B cell (primary cell): Measurements from ENCODE around the gene ISCA1. TPM values are rescaled to one million over a fixed set of nuclear protein-coding genes. Genes with fewer than 3 reads are reported as not detected.

ENCODE experiments used
- ATAC-seq: fragments of 200-7000 bp; cut with Tn5 transposase; one replicate; pipeline ENCODE4 v1.10.0; 2021; ENCODE audit warnings: low read depth, mild to moderate bottlenecking, moderate number of reproducible peaks, moderate library complexity
- CTCF ChIA-PET: fragments of 350-600 bp; sonication (Branson Sonifier 250); formaldehyde crosslinking; loops from one replicate; lab custom pipeline; 2021; ENCODE audit warnings: antibody characterized with exemption, inconsistent platforms; lab: Charles Lee
- POLR2A ChIA-PET: fragments of 350-600 bp; sonication (Branson Sonifier 250); formaldehyde crosslinking; loops from one replicate; lab custom pipeline; 2021; ENCODE audit warnings: antibody characterized with exemption; lab: Charles Lee
- DNase-seq: peaks from one replicate; pipeline ENCODE4 v3.0.0; 2013
- H2AFZ ChIP-seq: 2 replicates; pipeline ENCODE4 v1.6.1; 2012; ENCODE audit warnings: mild to moderate bottlenecking, low read depth, low read length; ENCODE audit not compliant: insufficient read depth, poor library complexity, severe bottlenecking
- H3K27ac ChIP-seq, 2 donors: 1 replicate in 1 of 2; 2 replicates in 1 of 2; pipeline ENCODE4 v1.5.1; 2012 to 2013; ENCODE audit warnings: low read length in 2 of 2, mild to moderate bottlenecking in 2 of 2, moderate library complexity in 1 of 2
- H3K27me3 ChIP-seq, 4 experiments: fragments of 200-600 bp in 1 of 4; sonication (generic) in 1 of 4; replicated peaks in 1 of 4; 1 replicate in 2 of 4; 2 replicates in 2 of 4; pipeline versions ENCODE4 v1.6.1 to v1.7.0; 2013 to 2016; ENCODE audit warnings: low read length in 3 of 4, mild to moderate bottlenecking in 2 of 4, mixed read lengths in 1 of 4, moderate library complexity in 1 of 4; ENCODE audit not compliant: insufficient read depth in 4 of 4, control insufficient read depth in 3 of 4; ENCODE audit errors: control extremely low read depth in 1 of 4
- H3K36me3 ChIP-seq, 2 experiments: replicated peaks in 1 of 2; 1 replicate in 1 of 2; 2 replicates in 1 of 2; pipeline versions ENCODE4 v1.6.1 to v1.7.1; 2013; ENCODE audit warnings: low read length in 1 of 2; ENCODE audit not compliant: insufficient read depth in 2 of 2, control insufficient read depth in 1 of 2; ENCODE audit errors: control extremely low read depth in 1 of 2, extremely low read depth in 1 of 2
- H3K4me1 ChIP-seq, 2 donors: fragments of 200-600 bp in 1 of 2; sonication (generic) in 1 of 2; 1 replicate in 1 of 2; 2 replicates in 1 of 2; pipeline versions ENCODE4 v1.5.1 to v1.6.1; 2013 to 2017; ENCODE audit warnings: low read length in 2 of 2; ENCODE audit not compliant: control insufficient read depth in 2 of 2, insufficient read depth in 2 of 2
- H3K4me2 ChIP-seq: replicated peaks from 2 replicates; pipeline ENCODE3; 2012; ENCODE audit warnings: mild to moderate bottlenecking, low read depth, low read length; ENCODE audit not compliant: poor library complexity, severe bottlenecking
- H3K4me3 ChIP-seq, 5 experiments: fragments of 200-600 bp in 1 of 5; sonication (generic) in 1 of 5; 1 replicate in 3 of 5; 2 replicates in 2 of 5; pipeline versions ENCODE4 v1.5.1 to v1.7.0; 2011 to 2016; ENCODE audit warnings: low read length in 4 of 5, mild to moderate bottlenecking in 4 of 5, low read depth in 2 of 5, control low read depth in 1 of 5, moderate library complexity in 1 of 5; ENCODE audit not compliant: insufficient read depth in 1 of 5; ENCODE audit errors: control extremely low read depth in 1 of 5, extremely low read depth in 1 of 5
- H3K79me2 ChIP-seq: fragments of 200-600 bp; sonication (generic); one replicate; pipeline ENCODE4 v1.6.0; 2016; ENCODE audit warnings: low read length; ENCODE audit not compliant: control insufficient read depth, insufficient read depth
- H3K9ac ChIP-seq: fragments of 200-600 bp; sonication (generic); 2 replicates; pipeline ENCODE4 v1.6.1; 2017; ENCODE audit warnings: mild to moderate bottlenecking, low read length, moderate library complexity
- H3K9me3 ChIP-seq, 3 donors: one replicate each; pipeline versions ENCODE4 v1.6.1 to v1.7.1; 2013; ENCODE audit warnings: low read length in 2 of 3; ENCODE audit not compliant: control insufficient read depth in 2 of 3, insufficient read depth in 1 of 3; ENCODE audit errors: control extremely low read depth in 1 of 3
- H4K20me1 ChIP-seq: 2 replicates; pipeline ENCODE4 v1.6.0; 2012; ENCODE audit warnings: mild to moderate bottlenecking, low read length; ENCODE audit not compliant: insufficient read depth, control insufficient read depth, poor library complexity, severe bottlenecking
- H3K27ac Mint-ChIP-seq: one replicate; pipeline ENCODE4 v1.8.0; 2021; ENCODE audit warnings: mixed read lengths
- H3K27me3 Mint-ChIP-seq: one replicate; pipeline ENCODE4 v1.8.0; 2021; ENCODE audit warnings: mixed read lengths
- H3K4me1 Mint-ChIP-seq: one replicate; pipeline ENCODE4 v1.8.0; 2021; ENCODE audit warnings: mixed read lengths
- H3K4me3 Mint-ChIP-seq: one replicate; pipeline ENCODE4 v1.8.0; 2021; ENCODE audit warnings: mixed read lengths
- H3K9me3 Mint-ChIP-seq: one replicate; pipeline ENCODE4 v1.8.0; 2022; ENCODE audit warnings: mixed read lengths; ENCODE audit not compliant: insufficient read depth
- EZH2 ChIP-seq: IDR thresholded peaks from 2 replicates; pipeline ENCODE4 v1.6.1; 2012; ENCODE audit warnings: borderline replicate concordance, low read depth, mild to moderate bottlenecking, moderate library complexity, low read length; ENCODE audit not compliant: insufficient read depth, poor library complexity, severe bottlenecking
- WGBS: methylation state at CpG from one replicate; pipeline ENCODE4 v1.1.5; 2013; ENCODE audit warnings: missing lambda C conversion rate; ENCODE audit not compliant: insufficient coverage; 5-methylcytosine and 5-hydroxymethylcytosine counted together
- intact Hi-C: fragments of 100-400 bp; cut with micrococcal nuclease; formaldehyde crosslinking; loops from one replicate; pipeline ENCODE4 v1.10.0; 2022
- polyA plus RNA-seq: library from polyadenylated mRNA; depleted of rRNA; stranded (reverse); fragments of >200 nt; gene quantifications from 2 replicates; pipeline ENCODE4 v1.2.3, GENCODE V29; 2012
- total RNA-seq, 2 donors: library from RNA; stranded (reverse); fragments of 120-200 nt in 1 of 2; gene quantifications; 1 replicate in 1 of 2; 2 replicates in 1 of 2; pipeline versions ENCODE4 v1.2.3 to v1.2.4, GENCODE V29; 2013 to 2022
- TF ChIP-seq, protein P1 (sequence below): fragments of 200-600 bp; IDR thresholded peaks from one replicate; pipeline ENCODE4 v1.8.0; 2022; ENCODE audit warnings: antibody characterized with exemption, mild to moderate bottlenecking

The ISCA1 gene
- total and polyA plus RNA-seq, 2 donors (not counting 1 experiment from before 2014, with no cell fraction given), result 17.8 to 32.7 TPM

DNA sequence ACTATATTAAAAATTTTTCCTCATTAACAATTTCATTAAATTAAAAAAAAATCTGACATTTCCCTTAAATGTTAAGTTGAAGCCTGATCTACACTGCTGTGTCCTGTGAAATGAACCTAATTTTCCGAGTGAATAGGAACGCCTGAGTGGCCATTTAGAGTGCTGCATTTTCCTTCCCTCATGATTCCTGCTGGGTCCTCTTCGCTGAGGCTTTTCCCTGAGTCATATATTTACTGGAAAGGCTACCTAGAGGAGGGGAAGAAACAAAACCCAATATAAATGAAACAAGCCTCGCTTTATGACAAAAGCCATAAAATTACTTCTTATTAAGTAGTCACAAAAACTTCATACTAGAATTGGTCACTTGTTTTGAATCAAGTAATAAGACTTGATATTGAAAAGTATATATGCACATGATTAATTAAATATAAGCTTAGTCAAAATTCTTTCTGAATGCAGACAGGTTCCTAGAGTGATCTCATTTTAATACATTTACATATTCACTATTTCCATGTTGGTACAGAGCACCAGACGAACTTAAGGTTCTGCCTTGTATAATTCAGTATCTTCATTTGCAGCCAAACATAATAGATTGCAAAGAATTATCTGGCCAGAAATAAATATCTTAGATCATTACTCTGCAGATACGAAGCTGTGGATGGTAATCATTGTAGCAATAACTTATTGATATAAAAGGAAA is 6.3 kb upstream of the ISCA1 start:
- peaks cover 4 to 7% of the 10 kb centered on the region in 2 experiments for H3K36me3 ChIP-seq
- no peaks in the 10 kb centered on the region for H3K27me3 Mint-ChIP-seq
- no peaks in the 10 kb centered on the region for H3K79me2 ChIP-seq
- H3K4me3 Mint-ChIP-seq, result no peak overlapping the region
- no peak for TF ChIP-seq EZH2
- TF ChIP-seq, protein P1, sequence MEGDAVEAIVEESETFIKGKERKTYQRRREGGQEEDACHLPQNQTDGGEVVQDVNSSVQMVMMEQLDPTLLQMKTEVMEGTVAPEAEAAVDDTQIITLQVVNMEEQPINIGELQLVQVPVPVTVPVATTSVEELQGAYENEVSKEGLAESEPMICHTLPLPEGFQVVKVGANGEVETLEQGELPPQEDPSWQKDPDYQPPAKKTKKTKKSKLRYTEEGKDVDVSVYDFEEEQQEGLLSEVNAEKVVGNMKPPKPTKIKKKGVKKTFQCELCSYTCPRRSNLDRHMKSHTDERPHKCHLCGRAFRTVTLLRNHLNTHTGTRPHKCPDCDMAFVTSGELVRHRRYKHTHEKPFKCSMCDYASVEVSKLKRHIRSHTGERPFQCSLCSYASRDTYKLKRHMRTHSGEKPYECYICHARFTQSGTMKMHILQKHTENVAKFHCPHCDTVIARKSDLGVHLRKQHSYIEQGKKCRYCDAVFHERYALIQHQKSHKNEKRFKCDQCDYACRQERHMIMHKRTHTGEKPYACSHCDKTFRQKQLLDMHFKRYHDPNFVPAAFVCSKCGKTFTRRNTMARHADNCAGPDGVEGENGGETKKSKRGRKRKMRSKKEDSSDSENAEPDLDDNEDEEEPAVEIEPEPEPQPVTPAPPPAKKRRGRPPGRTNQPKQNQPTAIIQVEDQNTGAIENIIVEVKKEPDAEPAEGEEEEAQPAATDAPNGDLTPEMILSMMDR, result no peak
- H3K27me3 ChIP-seq, result no peaks in the 10 kb centered on the region
- no peaks in the 10 kb centered on the region for H3K9me3 ChIP-seq
- no peak overlapping the region for H3K9ac ChIP-seq
- peak overlapping the region in 1 of 2 donors; percentile 35 for H3K27ac ChIP-seq
- no peaks in the 10 kb centered on the region for H3K9me3 Mint-ChIP-seq
- no peaks in the 10 kb centered on the region for H4K20me1 ChIP-seq
- no peak overlapping the region for H3K4me3 ChIP-seq
- H3K27ac Mint-ChIP-seq, result no peak overlapping the region
- ATAC-seq (no peak), DNase-seq (no peak)
- no peaks in the 10 kb centered on the region for H3K4me1 Mint-ChIP-seq
- intact Hi-C loops, result no loop called here
- ChIA-PET CTCF (no interaction called here), POLR2A (no interaction called here)
- H3K4me1 ChIP-seq, result no peaks in the 10 kb centered on the region
- H3K4me2 ChIP-seq, result no peak overlapping the region
- 100% methylated on average over 1 of the region's 6 CpGs for WGBS
- H2AFZ ChIP-seq, result no peak overlapping the region

DNA sequence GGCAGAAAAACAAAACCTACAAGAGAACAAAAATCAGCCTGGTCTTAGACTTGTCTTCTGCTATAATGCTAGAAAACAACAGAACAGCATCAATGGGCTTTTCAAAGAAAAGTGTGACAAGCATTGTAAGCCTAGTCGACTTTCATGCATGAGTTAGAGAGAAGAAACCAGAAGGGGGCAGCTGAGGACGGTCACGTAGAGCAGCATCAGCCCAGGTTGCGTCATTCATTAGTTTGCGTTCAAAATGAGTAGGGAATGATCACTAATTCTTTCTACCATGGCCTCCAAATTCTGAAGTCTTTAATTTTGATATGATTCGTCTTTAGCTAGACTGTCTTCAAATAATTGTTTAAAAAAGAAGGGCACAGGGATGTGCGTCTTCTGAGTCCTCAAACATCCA is 4.7 kb upstream of the ISCA1 start:
- H4K20me1 ChIP-seq, result no peaks in the 10 kb centered on the region
- H3K4me1 Mint-ChIP-seq, result peaks cover 9% of the 10 kb centered on the region
- no peaks in the 10 kb centered on the region for H3K27me3 ChIP-seq
- H3K36me3 ChIP-seq, result peaks cover 4 to 7% of the 10 kb centered on the region in 2 experiments
- ChIA-PET CTCF (no interaction called here), POLR2A (no interaction called here)
- ATAC-seq, result no peak
- DNase-seq, result no peak
- TF ChIP-seq, protein P1, result peak; percentile 23
- TF ChIP-seq EZH2, result no peak
- no peak overlapping the region for H2AFZ ChIP-seq
- H3K4me3 ChIP-seq, result no peak overlapping the region
- no peak overlapping the region for H3K9ac ChIP-seq
- peaks cover 5 to 8% of the 10 kb centered on the region in 2 donors for H3K4me1 ChIP-seq
- H3K4me3 Mint-ChIP-seq, result no peak overlapping the region
- H3K27ac Mint-ChIP-seq, result no peak overlapping the region
- H3K27me3 Mint-ChIP-seq, result no peaks in the 10 kb centered on the region
- H3K4me2 ChIP-seq, result no peak overlapping the region
- H3K27ac ChIP-seq, result peak overlapping the region in 1 of 2 donors; percentile 56
- H3K9me3 ChIP-seq, result no peaks in the 10 kb centered on the region
- no peaks in the 10 kb centered on the region for H3K9me3 Mint-ChIP-seq
- intact Hi-C loops, result no loop called here
- H3K79me2 ChIP-seq, result no peaks in the 10 kb centered on the region
- 17% methylated on average over 1 of the region's 7 CpGs for WGBS
